ENCODE measurements around the gene HPSE2. TPM values are rescaled to one million over a fixed set of nuclear protein-coding genes. Genes with fewer than 3 reads are reported as not detected.
A peak's percentile ranks its signal among the peaks of the same experiment; 100 is the strongest.

The HPSE2 gene
- total and polyA plus RNA-seq, 3 experiments from 2014 or later: 0.07 to 1.2 TPM; not detected in 1

DNA sequence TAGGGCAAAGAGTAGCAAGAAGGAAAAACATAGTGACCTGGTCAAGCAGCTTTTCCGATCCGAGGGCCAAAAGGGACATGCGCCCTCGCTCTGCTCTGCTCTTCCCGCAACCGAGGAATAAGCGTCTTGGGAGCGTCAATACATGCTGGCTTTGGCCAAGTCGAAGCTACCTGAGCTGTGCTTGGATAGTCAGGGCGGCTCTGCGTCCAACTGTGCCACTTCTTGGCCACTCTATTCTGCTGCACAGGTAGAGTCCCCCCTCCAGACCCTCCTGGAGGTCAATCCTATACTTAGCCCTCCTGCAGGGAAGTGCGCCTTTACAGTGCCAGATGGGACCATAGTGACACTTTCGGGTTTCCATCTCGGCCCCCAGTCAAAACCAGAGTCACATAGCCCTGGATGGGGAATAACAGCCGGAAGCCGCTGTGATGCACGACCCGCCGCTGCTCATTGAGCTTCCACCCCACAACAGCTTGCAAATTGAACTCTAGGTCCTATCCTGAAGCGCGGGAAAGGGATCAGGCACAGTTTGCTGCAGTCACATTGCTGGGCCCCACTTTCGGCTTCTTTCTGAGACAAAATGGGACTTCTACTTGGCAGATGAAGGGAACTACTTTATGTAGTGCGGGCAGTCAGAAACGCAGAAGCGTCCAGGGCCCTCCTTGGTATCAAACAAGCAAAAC lies 1.1 kb upstream of the HPSE2 start:
- peak overlapping the region in 1 of 8 donors; percentile 50 for H3K27ac Mint-ChIP-seq
- H3K27me3 Mint-ChIP-seq: peaks cover 52 to 77% of the 10 kb centered on the region in 2 donors
- DNase-seq: no peak
- H3K36me3 ChIP-seq (ENCODE audit: insufficient read depth, low read length): no peaks in the 10 kb centered on the region
- CTCF ChIA-PET: no interaction called here
- no peak overlapping the region for H3K4me3 ChIP-seq (ENCODE audit: low read length)
- POLR2A ChIA-PET: no interaction called here
- H3K9me3 ChIP-seq (ENCODE audit: low read length): no peaks in the 10 kb centered on the region
- peaks cover 17 to 45% (median 32%) of the 10 kb centered on the region in 3 donors for H3K4me1 Mint-ChIP-seq
- H3K27ac ChIP-seq (ENCODE audit: low read depth, low read length): no peak overlapping the region
- no peaks in the 10 kb centered on the region for H3K36me3 Mint-ChIP-seq
- H3K9me3 Mint-ChIP-seq: peaks cover 0 to 2% (median 0%) of the 10 kb centered on the region in 5 donors
- peaks cover 17% of the 10 kb centered on the region for H3K4me1 ChIP-seq (ENCODE audit: insufficient read depth, low read length)
- H3K4me3 Mint-ChIP-seq: peak overlapping the region in 1 of 7 donors; percentile 33
- H3K27me3 ChIP-seq (ENCODE audit: insufficient read depth, low read length, poor library complexity, severe bottlenecking): peaks cover 33% of the 10 kb centered on the region

DNA sequence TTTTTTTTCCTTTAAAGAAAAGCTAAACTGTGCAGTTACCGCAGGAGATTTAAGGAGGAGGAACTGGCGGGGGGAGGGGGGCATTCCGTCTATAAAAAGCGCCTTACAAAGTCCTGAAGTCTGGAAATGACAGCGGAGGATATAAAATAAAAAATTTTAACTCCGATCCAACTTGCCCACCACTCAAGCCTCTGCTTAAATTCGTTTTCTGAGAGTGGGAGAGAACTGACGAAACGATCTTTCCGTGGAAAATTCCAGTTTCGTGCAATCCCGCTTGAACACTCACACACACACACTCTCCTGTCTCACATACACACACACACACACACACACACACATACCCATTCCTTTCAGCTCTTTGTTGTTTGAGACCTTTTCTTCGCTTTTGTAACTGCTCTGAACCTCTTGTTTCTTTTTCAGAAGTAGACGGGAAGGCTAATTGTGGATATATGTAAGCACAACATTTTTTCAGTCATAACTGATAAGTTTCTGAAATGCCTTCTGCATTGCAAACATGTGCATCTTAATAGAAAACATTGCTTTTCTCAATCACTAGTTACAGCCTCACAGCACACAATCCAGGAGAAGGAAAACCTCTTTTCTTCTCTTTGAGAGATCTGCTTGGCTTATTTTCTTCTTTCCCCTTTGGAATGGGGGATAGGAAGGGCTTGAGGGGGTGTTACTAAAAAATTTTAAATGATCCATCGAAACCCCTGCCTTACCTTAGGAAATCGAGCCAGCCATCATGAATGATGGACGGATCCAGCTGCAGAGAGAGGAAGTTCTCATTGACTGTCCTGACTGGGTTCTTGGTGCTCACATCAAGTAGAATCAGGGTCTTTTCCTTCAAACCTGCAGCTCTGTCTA lies 628 bp downstream of the HPSE2 start:
- no peak for DNase-seq
- ChIA-PET CTCF (no interaction called here), POLR2A (no interaction called here)
- H3K4me3 Mint-ChIP-seq: peak overlapping the region; percentile 6 to 85 (median 62)
- H3K27ac Mint-ChIP-seq: peak overlapping the region in 1 of 8 donors; percentile 24
- H3K4me1 Mint-ChIP-seq: peaks cover 17 to 45% (median 32%) of the 10 kb centered on the region in 3 donors
- Histone ChIP-seq H3K9me3 (ENCODE audit: low read length) (no peaks in the 10 kb centered on the region), H3K36me3 (ENCODE audit: insufficient read depth, low read length) (no peaks in the 10 kb centered on the region), H3K4me3 (ENCODE audit: low read length) (peak overlapping the region; percentile 39), H3K27ac (ENCODE audit: low read depth, low read length) (no peak overlapping the region), H3K4me1 (ENCODE audit: insufficient read depth, low read length) (peaks cover 17% of the 10 kb centered on the region), H3K27me3 (ENCODE audit: insufficient read depth, low read length, poor library complexity, severe bottlenecking) (peaks cover 36% of the 10 kb centered on the region)
- H3K36me3 Mint-ChIP-seq: no peaks in the 10 kb centered on the region
- peaks cover 54 to 80% of the 10 kb centered on the region in 2 donors for H3K27me3 Mint-ChIP-seq
- no peaks in the 10 kb centered on the region for H3K9me3 Mint-ChIP-seq

DNA sequence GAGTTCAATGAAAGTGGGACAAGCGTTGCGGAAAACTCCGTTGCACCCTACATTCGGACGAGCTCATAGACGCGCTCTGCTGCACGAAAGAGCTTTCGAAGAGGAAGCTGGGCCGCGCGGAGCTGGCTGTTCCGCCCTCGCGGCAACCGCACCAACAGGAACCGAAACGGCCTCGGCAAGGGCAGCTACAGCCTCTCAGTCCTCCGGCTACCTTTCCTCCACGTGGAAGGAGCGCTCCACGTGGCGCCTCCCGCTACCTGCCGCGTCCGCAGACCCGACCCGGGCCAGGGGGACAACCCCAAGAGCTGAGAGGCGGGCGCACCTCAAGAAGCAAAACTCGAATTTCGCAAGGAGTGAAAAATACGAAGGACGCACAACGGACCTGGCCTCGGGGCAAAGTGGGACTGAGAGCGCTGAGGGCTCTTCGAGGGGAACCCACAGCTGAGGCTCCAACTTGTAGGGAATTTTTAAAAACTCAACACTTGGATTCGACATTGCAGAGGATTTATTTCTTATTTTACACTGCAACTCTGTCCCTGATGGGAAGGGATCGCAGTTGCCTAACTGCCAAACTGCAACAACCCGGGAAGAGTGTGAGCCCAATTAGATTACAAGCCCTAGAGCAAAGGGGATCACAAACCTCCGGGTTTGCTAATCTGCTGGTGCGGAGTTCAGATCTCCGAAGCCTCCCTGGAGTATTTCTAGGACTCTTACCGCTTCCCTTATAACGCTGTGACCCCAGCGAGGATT lies 1.4 kb downstream of the HPSE2 start:
- H3K27me3 ChIP-seq (ENCODE audit: insufficient read depth, low read length, poor library complexity, severe bottlenecking): peaks cover 38% of the 10 kb centered on the region
- peaks cover 17% of the 10 kb centered on the region for H3K4me1 ChIP-seq (ENCODE audit: insufficient read depth, low read length)
- peaks cover 49 to 87% of the 10 kb centered on the region in 2 donors for H3K27me3 Mint-ChIP-seq
- no peaks in the 10 kb centered on the region for H3K36me3 Mint-ChIP-seq
- H3K9me3 ChIP-seq (ENCODE audit: low read length): no peaks in the 10 kb centered on the region
- peak overlapping the region in 1 of 8 donors; percentile 24 for H3K27ac Mint-ChIP-seq
- DNase-seq: no peak
- H3K9me3 Mint-ChIP-seq: no peaks in the 10 kb centered on the region
- CTCF ChIA-PET: interaction anchor here (1.1 kb wide), 1 partner anchor 11 kb away, joined by 3 read pairs; no protein-coding TSS in a partner anchor
- H3K4me3 Mint-ChIP-seq: peak overlapping the region; percentile 51 to 85 (median 64)
- peaks cover 17 to 45% (median 32%) of the 10 kb centered on the region in 3 donors for H3K4me1 Mint-ChIP-seq
- no peak overlapping the region for H3K27ac ChIP-seq (ENCODE audit: low read depth, low read length)
- peak overlapping the region; percentile 39 for H3K4me3 ChIP-seq (ENCODE audit: low read length)
- POLR2A ChIA-PET: no interaction called here
- no peaks in the 10 kb centered on the region for H3K36me3 ChIP-seq (ENCODE audit: insufficient read depth, low read length)

DNA sequence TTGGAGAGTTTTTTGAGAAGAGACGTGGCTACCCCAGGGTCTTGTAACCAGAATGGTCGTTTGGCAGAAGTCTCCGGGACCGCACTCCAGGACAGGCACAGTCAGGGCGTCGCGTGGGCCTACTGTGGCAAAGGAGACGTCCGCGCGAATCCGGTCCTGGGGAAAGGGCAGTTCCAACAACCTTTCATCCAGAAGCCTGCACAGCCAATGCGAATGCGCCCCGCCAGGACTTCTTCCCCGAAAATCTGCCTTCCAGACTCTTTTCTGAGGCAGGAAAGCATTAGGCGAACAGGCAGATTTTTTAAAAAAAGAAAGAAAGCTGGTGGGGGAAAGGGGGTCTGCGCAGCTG lies 2.0 kb downstream of the HPSE2 start:
- ChIA-PET CTCF (interaction anchor here (1.1 kb wide), 1 partner anchor 10 kb away, joined by 3 read pairs; no protein-coding TSS in a partner anchor), POLR2A (no interaction called here)
- Histone ChIP-seq H3K27ac (ENCODE audit: low read depth, low read length) (no peak overlapping the region), H3K36me3 (ENCODE audit: insufficient read depth, low read length) (no peaks in the 10 kb centered on the region), H3K9me3 (ENCODE audit: low read length) (no peaks in the 10 kb centered on the region), H3K4me1 (ENCODE audit: insufficient read depth, low read length) (peaks cover 17% of the 10 kb centered on the region), H3K27me3 (ENCODE audit: insufficient read depth, low read length, poor library complexity, severe bottlenecking) (peaks cover 38% of the 10 kb centered on the region), H3K4me3 (ENCODE audit: low read length) (no peak overlapping the region)
- no peak for DNase-seq
- Mint-ChIP-seq H3K4me3 (peak overlapping the region; percentile 51 to 85 (median 64)), H3K27ac (no peak overlapping the region), H3K27me3 (peaks cover 48 to 83% of the 10 kb centered on the region in 2 donors), H3K4me1 (peaks cover 17 to 45% (median 32%) of the 10 kb centered on the region in 3 donors), H3K36me3 (no peaks in the 10 kb centered on the region), H3K9me3 (no peaks in the 10 kb centered on the region)

DNA sequence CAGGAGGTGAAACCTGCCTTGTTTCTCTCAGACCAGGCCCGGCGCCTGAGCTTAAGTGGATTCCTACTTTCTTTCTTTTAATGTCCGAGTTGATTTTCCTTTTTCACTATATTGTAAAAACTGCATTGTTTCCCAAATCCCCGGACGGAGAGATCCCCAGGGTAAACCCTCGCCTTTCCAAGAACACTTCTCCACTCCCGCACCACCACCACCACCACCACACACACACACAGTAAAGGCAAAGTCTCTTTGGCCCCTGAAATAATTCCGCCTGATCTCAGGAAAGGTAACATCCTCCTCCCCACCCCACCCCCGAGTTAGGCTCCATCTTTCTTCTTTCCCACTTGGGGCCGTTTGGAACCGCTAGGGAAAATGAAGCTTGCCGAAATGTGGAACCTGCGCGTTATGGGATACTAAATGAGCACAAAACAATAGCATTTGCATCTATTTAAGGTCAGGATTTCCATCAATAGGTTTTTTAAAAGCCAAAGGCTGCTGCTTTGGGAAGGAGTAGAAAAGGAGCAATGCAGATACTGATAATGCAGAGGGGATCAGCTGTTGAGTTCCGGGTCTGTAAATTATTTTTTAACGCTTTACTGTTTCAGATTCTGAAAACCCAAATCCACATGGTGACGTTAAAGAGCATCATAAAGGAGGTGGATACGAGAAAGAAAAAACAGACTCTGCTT lies 2.5 kb downstream of the HPSE2 start:
- Histone ChIP-seq H3K27me3 (ENCODE audit: insufficient read depth, low read length, poor library complexity, severe bottlenecking) (peaks cover 34% of the 10 kb centered on the region), H3K27ac (ENCODE audit: low read depth, low read length) (no peak overlapping the region), H3K36me3 (ENCODE audit: insufficient read depth, low read length) (no peaks in the 10 kb centered on the region), H3K9me3 (ENCODE audit: low read length) (no peaks in the 10 kb centered on the region), H3K4me1 (ENCODE audit: insufficient read depth, low read length) (peaks cover 17% of the 10 kb centered on the region), H3K4me3 (ENCODE audit: low read length) (no peak overlapping the region)
- DNase-seq: no peak
- Mint-ChIP-seq H3K27me3 (peaks cover 47 to 84% of the 10 kb centered on the region in 2 donors), H3K9me3 (no peaks in the 10 kb centered on the region), H3K4me1 (peaks cover 17 to 45% (median 32%) of the 10 kb centered on the region in 3 donors), H3K36me3 (no peaks in the 10 kb centered on the region), H3K27ac (no peak overlapping the region), H3K4me3 (peak overlapping the region in 5 of 7 donors; percentile 35 to 77 (median 56))
- ChIA-PET CTCF (interaction anchor here (1.1 kb wide), 1 partner anchor 10 kb away, joined by 3 read pairs; no protein-coding TSS in a partner anchor), POLR2A (no interaction called here)

DNA sequence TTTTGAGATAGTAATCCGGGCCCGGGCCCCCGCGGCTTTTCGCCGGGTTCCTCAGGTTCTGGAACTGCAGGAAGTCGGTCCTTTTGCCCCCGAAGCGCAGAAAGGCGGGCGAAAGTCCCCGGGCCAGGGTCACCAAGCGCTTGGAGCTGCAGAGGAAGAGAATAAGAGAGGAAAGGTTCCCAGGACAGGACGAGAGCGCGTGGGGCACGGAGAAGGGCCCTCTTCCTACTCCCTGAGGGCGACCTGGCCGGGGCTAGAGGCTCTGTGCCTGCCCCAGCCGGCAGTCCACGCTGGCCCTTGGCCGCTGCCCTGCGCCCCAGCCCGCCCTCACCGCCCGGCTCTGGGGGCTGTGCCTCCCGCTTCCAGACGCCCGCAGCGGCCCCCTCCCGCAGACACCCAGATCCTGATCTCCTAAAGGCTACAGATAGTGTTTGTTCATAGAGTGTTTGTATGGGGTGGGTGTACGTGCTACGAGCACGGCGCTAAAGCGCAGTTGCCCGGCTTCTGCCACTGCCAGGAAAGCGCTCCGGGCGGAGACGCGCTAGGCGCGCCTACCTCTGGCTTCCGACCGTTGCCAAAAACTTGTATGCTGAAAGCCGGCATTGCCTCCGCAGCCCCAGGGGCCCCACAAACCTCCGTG lies 3.2 kb downstream of the HPSE2 start:
- Mint-ChIP-seq H3K9me3 (no peaks in the 10 kb centered on the region), H3K27ac (no peak overlapping the region), H3K4me1 (peaks cover 17 to 45% (median 32%) of the 10 kb centered on the region in 3 donors), H3K4me3 (peak overlapping the region in 2 of 7 donors; percentile 35 to 44), H3K27me3 (peaks cover 48 to 84% of the 10 kb centered on the region in 2 donors), H3K36me3 (no peaks in the 10 kb centered on the region)
- no peak for DNase-seq
- H3K9me3 ChIP-seq (ENCODE audit: low read length): no peaks in the 10 kb centered on the region
- peaks cover 34% of the 10 kb centered on the region for H3K27me3 ChIP-seq (ENCODE audit: insufficient read depth, low read length, poor library complexity, severe bottlenecking)
- H3K4me1 ChIP-seq (ENCODE audit: insufficient read depth, low read length): peaks cover 17% of the 10 kb centered on the region
- no peak overlapping the region for H3K4me3 ChIP-seq (ENCODE audit: low read length)
- CTCF ChIA-PET: no interaction called here
- POLR2A ChIA-PET: no interaction called here
- no peak overlapping the region for H3K27ac ChIP-seq (ENCODE audit: low read depth, low read length)
- H3K36me3 ChIP-seq (ENCODE audit: insufficient read depth, low read length): no peaks in the 10 kb centered on the region

DNA sequence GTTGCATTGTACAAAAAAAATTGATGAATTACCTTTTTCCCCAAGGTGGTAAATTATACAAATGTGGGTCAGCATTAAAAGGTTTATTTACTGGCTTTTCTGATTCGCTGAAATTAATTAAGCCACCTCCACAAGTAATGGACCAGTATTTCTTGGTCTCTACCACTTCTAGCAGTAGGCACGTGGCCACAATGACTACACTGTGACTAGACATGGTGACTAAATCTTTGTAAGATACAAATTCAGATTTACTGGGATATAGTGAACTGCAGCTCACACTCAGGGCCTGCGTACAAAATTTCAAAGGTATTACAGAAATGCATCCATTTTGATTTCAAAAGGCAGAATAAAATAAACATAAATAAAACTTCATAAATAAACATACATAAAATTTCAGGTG lies 10.9 kb downstream of the HPSE2 start:
- no peak overlapping the region for H3K27ac Mint-ChIP-seq
- no peaks in the 10 kb centered on the region for H3K9me3 Mint-ChIP-seq
- H3K36me3 Mint-ChIP-seq: no peaks in the 10 kb centered on the region
- no peak for DNase-seq
- H3K4me3 ChIP-seq (ENCODE audit: low read length): no peak overlapping the region
- no peaks in the 10 kb centered on the region for H3K36me3 ChIP-seq (ENCODE audit: insufficient read depth, low read length)
- no peaks in the 10 kb centered on the region for H3K4me1 Mint-ChIP-seq
- H3K4me3 Mint-ChIP-seq: no peak overlapping the region
- H3K27me3 ChIP-seq (ENCODE audit: insufficient read depth, low read length, poor library complexity, severe bottlenecking): no peaks in the 10 kb centered on the region
- no peaks in the 10 kb centered on the region for H3K9me3 ChIP-seq (ENCODE audit: low read length)
- H3K4me1 ChIP-seq (ENCODE audit: insufficient read depth, low read length): no peaks in the 10 kb centered on the region
- ChIA-PET CTCF (no interaction called here), POLR2A (no interaction called here)
- H3K27me3 Mint-ChIP-seq: peaks cover 15 to 20% of the 10 kb centered on the region in 2 donors
- H3K27ac ChIP-seq (ENCODE audit: low read depth, low read length): no peak overlapping the region
